DOHH2 (cell line): Measurements from ENCODE around the gene RNASEH2C.
A peak's percentile ranks its signal among the peaks of the same experiment; 100 is the strongest.

Source experiments
- H3F3A ChIP-seq: fragments of 200-600 bp; sonication (generic), shearing (Covaris generic); 2 replicates; pipeline ENCODE4 v1.6.0; 2016; ENCODE audit warnings: antibody characterized with exemption, mild to moderate bottlenecking; ENCODE audit not compliant: control insufficient read depth, insufficient read depth
- H3K27ac ChIP-seq: fragments of 200-600 bp; sonication (generic); 2 replicates; pipeline ENCODE4 v1.5.1; 2014; ENCODE audit warnings: low read depth, mild to moderate bottlenecking, low read length, moderate library complexity
- H3K27me3 ChIP-seq: fragments of 200-600 bp; sonication (generic); 2 replicates; pipeline ENCODE4 v1.6.1; 2014; ENCODE audit warnings: mild to moderate bottlenecking, low read length, mixed read lengths; ENCODE audit not compliant: control insufficient read depth
- H3K36me3 ChIP-seq: fragments of 200-600 bp; sonication (generic); 2 replicates; pipeline ENCODE4 v1.6.1; 2014; ENCODE audit warnings: mild to moderate bottlenecking, low read length, moderate library complexity, mixed read lengths; ENCODE audit not compliant: control insufficient read depth
- H3K4me1 ChIP-seq: fragments of 200-600 bp; sonication (generic); 2 replicates; pipeline ENCODE4 v1.6.1; 2014; ENCODE audit warnings: mild to moderate bottlenecking, low read length, mixed read lengths; ENCODE audit not compliant: control insufficient read depth
- H3K4me2 ChIP-seq: fragments of 200-600 bp; sonication (generic); 2 replicates; pipeline ENCODE4 v1.6.0; 2014; ENCODE audit warnings: mild to moderate bottlenecking, low read length, moderate library complexity
- H3K4me3 ChIP-seq: fragments of 200-600 bp; sonication (generic); 2 replicates; pipeline ENCODE4 v1.5.1; 2014; ENCODE audit warnings: mild to moderate bottlenecking, low read length, mixed read lengths
- H3K79me2 ChIP-seq: fragments of 200-600 bp; sonication (generic); 2 replicates; pipeline ENCODE4 v1.6.1; 2014; ENCODE audit warnings: mild to moderate bottlenecking, low read length, mixed read lengths; ENCODE audit not compliant: control insufficient read depth
- H3K9me2 ChIP-seq: fragments of 200-600 bp; sonication (generic); replicated peaks from 2 replicates; pipeline ENCODE4 v1.6.1; 2014; ENCODE audit warnings: mild to moderate bottlenecking, low read length, mixed read lengths; ENCODE audit not compliant: control insufficient read depth
- H3K9me3 ChIP-seq: fragments of 200-600 bp; sonication (generic); 2 replicates; pipeline ENCODE4 v1.6.1; 2014; ENCODE audit warnings: antibody characterized with exemption, low read length, mixed read lengths; ENCODE audit not compliant: control insufficient read depth, insufficient read depth
- H4K20me1 ChIP-seq: fragments of 200-600 bp; sonication (generic); 2 replicates; pipeline ENCODE4 v1.6.0; 2014; ENCODE audit warnings: low read depth, mild to moderate bottlenecking, antibody characterized with exemption, low read length, moderate library complexity; ENCODE audit not compliant: control insufficient read depth, insufficient read depth
- CTCF ChIP-seq: fragments of 200-600 bp; sonication (generic); IDR thresholded peaks from one replicate; pipeline ENCODE4 v1.5.1; 2014; ENCODE audit warnings: antibody characterized with exemption, mild to moderate bottlenecking, low read depth, low read length; ENCODE audit not compliant: poor library complexity, severe bottlenecking
- EZH2phosphoT487 ChIP-seq: fragments of 200-600 bp; sonication (generic); IDR thresholded peaks from 2 replicates; pipeline ENCODE4 v1.6.1; 2017; ENCODE audit warnings: borderline replicate concordance, mild to moderate bottlenecking, antibody characterized with exemption, low read length, moderate library complexity, mixed read lengths

Gene RNASEH2C

GRCh38 chr11:65744699-65745042 is 24.1 kb upstream of the RNASEH2C start:
- Histone ChIP-seq H3F3A (no peaks in the 10 kb centered on the region), H3K4me3 (no peak overlapping the region), H3K36me3 (no peaks in the 10 kb centered on the region), H3K9me2 (no peaks in the 10 kb centered on the region), H3K79me2 (no peaks in the 10 kb centered on the region), H3K9me3 (no peaks in the 10 kb centered on the region), H3K27ac (no peak overlapping the region), H4K20me1 (no peaks in the 10 kb centered on the region), H3K4me1 (peaks cover 12% of the 10 kb centered on the region), H3K27me3 (peaks cover 14% of the 10 kb centered on the region; the same call in 1 of the 2 replicates), H3K4me2 (no peak overlapping the region)
- TF ChIP-seq EZH2phosphoT487, result no peak
- TF ChIP-seq CTCF, result no peak

- Histone ChIP-seq H3K4me2 (no peak overlapping the region), H3K36me3 (no peaks in the 10 kb centered on the region), H3K27me3 (peaks cover 13% of the 10 kb centered on the region; the same call in 1 of the 2 replicates), H3F3A (no peaks in the 10 kb centered on the region), H3K9me3 (no peaks in the 10 kb centered on the region), H3K27ac (no peak overlapping the region), H3K4me1 (peaks cover 12% of the 10 kb centered on the region), H3K9me2 (no peaks in the 10 kb centered on the region), H4K20me1 (no peaks in the 10 kb centered on the region), H3K4me3 (no peak overlapping the region), H3K79me2 (no peaks in the 10 kb centered on the region)
- TF ChIP-seq CTCF (peak; percentile 22), EZH2phosphoT487 (no peak)
These were observed 23.6 kb upstream of the RNASEH2C start for GRCh38 chr11:65744026-65744698.

GRCh38 chr11:65743681-65744025 is 23.1 kb upstream of the RNASEH2C start:
- H3K9me3 ChIP-seq, result no peaks in the 10 kb centered on the region
- H3K4me1 ChIP-seq, result peaks cover 12% of the 10 kb centered on the region
- H3F3A ChIP-seq, result no peaks in the 10 kb centered on the region
- H3K27ac ChIP-seq, result no peak overlapping the region
- no peak overlapping the region for H3K4me3 ChIP-seq
- peaks cover 12% of the 10 kb centered on the region; the same call in 1 of the 2 replicates for H3K27me3 ChIP-seq
- H3K79me2 ChIP-seq, result no peaks in the 10 kb centered on the region
- no peaks in the 10 kb centered on the region for H4K20me1 ChIP-seq
- TF ChIP-seq EZH2phosphoT487, result no peak
- no peak for TF ChIP-seq CTCF
- H3K36me3 ChIP-seq, result no peaks in the 10 kb centered on the region
- no peaks in the 10 kb centered on the region for H3K9me2 ChIP-seq
- no peak overlapping the region for H3K4me2 ChIP-seq
